NB4 (cell line): ENCODE data around the gene ZW10.

ENCODE experiments used
- CTCF ChIP-seq: IDR thresholded peaks from one replicate; pipeline ENCODE4 v1.5.1; 2012; ENCODE audit warnings: low read depth, low read length
- MAX ChIP-seq: IDR thresholded peaks from 2 replicates; pipeline ENCODE4 v1.6.1; 2011; ENCODE audit warnings: low read depth, low read length
- MYC ChIP-seq: IDR thresholded peaks from 2 replicates; pipeline ENCODE4 v1.6.1; 2011; ENCODE audit warnings: low read depth, low read length
- POLR2A ChIP-seq: IDR thresholded peaks from 2 replicates; pipeline ENCODE4 v1.6.1; 2011; ENCODE audit warnings: mild to moderate bottlenecking; ENCODE audit not compliant: insufficient read length; ENCODE audit errors: extremely low read depth

DNA sequence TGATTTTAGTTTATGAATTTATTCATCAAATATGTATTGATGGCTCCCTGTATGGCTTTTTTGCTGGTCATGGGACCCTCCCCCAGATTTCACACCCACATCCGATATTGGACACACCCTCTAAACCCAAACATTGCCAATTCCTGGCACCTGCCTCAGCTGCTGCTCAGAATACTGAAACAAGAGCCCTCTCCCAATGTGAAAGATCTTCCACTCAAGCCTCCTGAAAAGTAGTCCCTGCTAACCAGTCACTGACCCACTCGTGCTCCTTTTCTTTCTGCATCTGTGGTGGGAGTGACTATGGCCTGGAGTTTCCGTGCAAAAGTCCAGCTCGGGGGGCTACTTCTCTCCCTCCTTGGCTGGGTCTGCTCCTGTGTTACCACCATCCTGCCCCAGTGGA lies 6.0 kb upstream of the ZW10 start, which contains the start of gene CLDN25:
- TF ChIP-seq MAX = no peak
- no peak for TF ChIP-seq CTCF
- no peak for TF ChIP-seq POLR2A
- no peak for TF ChIP-seq MYC
